G401 (cell line): ENCODE data around the gene CHN1. TPM values are rescaled to one million over a fixed set of nuclear protein-coding genes. Genes with fewer than 3 reads are reported as not detected.

Experiments
- DNase-seq: peaks from one replicate; pipeline ENCODE4 v3.0.0-alpha.2; 2015; ENCODE audit warnings: low spot score
- in situ Hi-C: cut with HindIII; loops from 2 replicates; pipeline ENCODE4 v1.10.0; 2016; ENCODE audit warnings: low sequenced_read_pairs, mixed read lengths
- total RNA-seq: library from RNA; depleted of rRNA; stranded (reverse); fragments of >200 nt; shearing (Covaris generic); gene quantifications from 2 replicates; pipeline ENCODE4 v1.2.3, GENCODE V29; 2014

CHN1 gene
- total RNA-seq, 1 experiment from 2014 or later, result 0.34 TPM

DNA sequence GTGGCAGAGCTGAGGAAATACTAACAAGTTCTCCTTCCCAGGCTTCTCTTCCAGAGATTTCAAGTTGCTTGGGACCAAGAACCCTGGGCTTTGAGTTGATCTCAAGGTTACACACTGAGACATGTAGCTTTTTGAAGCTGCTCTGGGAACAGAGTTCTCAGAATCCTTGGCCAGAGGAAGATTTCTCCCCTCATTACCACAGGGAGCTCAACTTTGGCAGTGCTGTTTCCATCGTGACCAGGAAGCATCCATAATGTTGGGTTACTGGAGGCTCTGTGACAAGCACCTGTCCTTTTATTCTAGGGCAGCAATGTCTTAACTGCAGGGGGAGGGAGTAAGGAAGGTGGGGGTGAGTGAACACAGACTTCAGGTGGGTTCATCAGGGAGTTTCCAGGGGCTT lies 199.4 kb downstream of the CHN1 start:
- no peak for DNase-seq
- in situ Hi-C loops, result no loop called here

DNA sequence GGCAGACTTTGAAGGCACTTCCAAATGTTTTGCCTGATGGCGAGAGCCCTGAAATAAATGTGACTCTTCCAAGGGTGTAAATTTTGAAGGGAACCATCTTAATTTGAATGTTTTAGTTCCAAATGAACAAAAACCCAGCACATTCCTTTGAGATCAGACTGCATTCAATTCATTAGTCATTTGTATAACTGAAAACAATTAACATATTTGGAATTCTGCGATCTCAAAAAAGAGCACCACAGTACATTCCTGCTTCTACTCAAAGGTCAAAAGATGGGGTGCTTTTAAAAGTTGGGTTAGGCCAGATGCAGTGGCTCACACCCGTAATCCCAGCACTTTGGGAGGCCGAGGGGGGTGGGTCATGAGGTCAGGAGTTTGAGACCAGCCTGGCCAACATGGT lies 202.7 kb downstream of the CHN1 start:
- in situ Hi-C loops, result no loop called here
- DNase-seq, result no peak

DNA sequence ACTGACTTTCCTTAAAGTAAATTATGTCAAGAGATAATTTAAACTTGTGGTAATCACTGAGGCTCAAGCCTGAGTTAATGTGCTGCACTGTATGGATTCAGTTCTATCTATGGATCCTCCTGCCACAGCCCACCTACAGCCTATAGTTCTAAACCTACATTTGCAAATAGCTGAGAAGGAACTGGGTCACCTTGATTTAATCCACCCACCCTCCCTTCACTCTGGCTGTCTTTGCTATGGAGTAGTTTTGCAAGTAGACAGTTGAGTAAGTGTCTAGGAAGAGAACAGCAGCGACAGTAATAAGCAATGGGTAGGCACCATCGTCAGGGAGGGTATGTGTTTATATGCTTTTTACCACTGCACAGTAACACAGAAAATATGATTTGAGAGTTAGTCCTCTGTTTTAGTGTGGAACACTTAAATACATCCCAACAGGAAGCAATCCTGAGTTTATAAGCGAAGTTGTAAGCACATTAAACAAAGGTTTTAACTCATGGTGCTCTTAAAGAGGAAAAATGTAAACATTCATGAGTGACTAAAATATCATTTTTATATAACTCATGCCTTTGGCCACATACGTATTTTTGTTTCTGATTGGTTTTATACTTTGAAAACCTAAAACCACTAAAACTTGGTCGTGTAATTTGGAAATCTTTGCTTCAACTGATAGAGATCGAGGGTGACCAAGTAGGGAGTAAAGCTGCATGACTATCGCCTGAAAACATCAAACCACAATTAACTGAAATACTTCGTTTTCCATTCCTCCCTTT lies 204.6 kb downstream of the CHN1 start:
- no peak for DNase-seq
- in situ Hi-C loops, result no loop called here

DNA sequence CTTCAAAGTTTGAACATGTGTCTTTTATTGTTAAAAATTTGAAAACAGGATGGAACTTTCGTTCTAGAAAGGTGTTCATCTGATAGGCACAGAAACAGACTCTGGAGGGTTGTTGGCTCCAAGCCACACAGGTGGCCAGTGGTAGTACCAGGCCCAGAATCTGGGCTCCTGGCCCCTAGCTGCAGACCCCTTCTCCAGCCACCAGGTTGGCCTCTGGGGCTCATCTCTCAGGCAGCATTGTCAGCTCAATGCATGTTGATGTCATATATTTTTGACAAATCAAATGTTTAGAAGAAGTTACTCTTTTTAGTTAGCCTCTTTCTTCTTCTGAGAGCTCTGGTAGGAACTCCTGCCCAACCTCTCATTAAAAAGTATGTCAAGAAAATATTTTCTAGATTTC lies 206.4 kb downstream of the CHN1 start:
- DNase-seq, result no peak
- in situ Hi-C loops, result no loop called here

DNA sequence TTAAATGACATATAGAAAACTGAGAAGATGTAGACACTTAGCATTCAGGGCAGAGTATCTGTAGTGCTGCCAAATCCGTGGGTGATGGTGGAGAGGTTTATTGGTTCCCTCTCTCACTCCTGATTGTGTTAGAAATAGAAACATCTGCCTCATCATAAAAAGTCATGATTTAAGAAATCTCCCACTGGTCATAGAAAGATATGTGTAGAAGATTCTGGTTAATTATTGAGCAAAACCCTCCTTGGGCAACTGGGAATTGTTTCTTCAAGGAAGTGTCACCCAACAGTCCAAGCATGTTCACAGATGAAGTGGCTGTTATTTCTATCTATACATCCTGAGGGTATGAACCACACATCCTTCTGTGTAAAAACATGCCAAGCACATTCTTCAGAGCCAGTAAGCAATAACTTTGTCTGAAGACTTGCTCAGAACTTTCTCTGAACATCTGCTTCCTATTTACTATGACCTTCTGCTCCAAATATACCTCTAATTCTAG lies 207.4 kb downstream of the CHN1 start:
- in situ Hi-C loops, result no loop called here
- no peak for DNase-seq

DNA sequence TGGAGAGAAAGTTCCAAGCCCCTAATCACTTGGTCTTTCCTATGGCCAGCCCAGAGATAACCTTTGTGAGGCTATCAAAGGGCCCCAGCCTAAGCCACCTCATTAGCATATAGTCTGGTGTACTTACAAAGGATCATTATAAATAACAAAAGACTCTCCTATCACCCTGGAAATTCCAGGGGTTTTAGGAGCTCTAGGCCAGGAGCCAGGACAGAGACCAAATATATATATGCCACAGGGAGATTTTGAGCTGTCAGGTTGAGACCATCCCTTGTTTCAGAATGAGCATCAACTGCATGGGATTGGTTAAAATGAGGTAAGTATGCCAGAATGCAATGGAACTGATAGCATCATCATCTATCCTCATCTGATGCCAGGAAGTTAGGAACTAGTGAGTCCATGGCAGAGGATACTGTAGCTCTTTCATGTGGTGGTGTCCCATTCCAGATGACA lies 208.8 kb downstream of the CHN1 start:
- DNase-seq, result no peak
- in situ Hi-C loops, result no loop called here

DNA sequence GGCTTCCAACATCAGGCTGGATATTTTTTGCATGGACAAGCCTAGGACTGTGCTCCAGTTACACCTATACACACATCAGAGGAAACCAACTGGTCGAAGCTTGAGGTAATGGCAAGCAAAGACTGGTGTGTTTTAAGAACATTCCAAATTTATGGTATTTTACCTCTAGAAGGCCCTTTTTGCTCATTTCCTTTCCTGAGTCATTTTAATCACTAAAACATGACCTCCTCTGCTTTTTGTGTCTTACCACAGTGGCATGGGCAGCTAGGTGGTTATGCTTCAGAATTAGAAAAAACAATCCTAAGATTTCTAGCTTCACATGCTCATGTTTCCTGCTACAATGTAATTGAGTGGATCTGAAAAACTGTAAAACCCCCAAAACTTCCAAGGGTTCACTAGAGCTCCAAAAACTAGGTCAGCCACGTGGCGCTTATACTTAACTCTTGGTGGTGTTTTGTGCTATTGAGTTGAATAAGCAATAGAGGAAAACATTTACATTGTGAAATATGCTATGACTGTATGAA lies 210.3 kb downstream of the CHN1 start:
- in situ Hi-C loops, result no loop called here
- DNase-seq, result no peak

DNA sequence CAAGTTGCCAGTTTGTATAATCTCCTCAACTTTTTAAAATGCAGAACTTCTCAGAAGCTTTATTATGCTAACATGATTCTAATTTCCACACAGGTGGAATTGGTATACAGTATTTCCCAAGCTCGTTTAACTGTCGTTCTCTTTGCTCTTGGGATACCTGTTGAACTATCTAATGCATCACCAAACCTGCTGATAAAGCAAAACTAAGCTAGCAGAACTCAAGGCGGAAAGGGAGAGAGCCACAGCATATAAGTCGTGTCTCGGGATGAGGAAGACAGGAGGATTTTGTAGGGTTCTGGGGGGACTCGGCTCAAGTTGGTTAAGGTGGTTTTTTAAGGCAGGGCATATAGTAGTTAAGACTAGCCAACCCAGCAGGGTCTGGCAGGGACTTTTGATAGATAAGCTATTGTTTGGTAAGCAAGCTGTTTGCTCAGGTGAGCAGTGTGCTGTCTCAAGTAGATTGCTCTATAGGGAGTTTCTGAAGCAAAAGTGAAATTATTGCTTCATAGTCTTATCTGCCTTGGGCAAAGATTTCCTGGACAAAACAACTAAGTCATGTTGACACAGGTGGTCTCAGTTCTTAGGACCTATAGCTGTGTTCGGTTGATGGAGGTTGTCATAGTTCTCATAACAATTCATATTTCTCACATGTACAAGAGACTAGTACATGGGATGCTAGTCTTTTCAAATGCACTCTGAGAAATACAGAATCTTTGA lies 212.7 kb downstream of the CHN1 start:
- in situ Hi-C loops, result no loop called here
- DNase-seq, result no peak

DNA sequence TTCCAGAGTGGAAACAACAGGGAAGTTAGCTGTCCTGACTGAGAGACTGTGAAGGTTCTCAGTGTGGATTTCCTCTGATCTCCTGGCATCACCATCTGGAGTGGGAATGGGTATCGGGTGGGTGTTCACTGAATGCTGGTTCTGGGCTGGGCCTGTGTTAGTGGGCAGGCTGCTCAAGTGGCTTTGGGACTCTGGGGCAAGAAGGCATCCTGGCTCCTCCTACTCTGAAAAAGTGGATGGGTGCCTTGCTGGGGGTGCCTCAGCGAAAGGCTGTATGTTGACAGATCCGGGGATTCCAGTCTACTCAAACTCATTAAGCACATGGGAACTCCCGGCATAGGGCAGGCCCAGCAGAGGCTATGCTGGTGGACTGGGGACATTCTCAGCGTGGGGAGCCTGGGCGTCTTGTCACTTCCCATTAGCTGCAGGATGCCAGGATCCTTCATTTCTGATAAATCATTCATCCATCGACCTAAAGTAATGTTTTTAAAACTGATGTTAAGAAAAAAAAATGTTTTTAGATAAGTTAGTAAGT lies 213.4 kb downstream of the CHN1 start:
- in situ Hi-C loops, result no loop called here
- no peak for DNase-seq

DNA sequence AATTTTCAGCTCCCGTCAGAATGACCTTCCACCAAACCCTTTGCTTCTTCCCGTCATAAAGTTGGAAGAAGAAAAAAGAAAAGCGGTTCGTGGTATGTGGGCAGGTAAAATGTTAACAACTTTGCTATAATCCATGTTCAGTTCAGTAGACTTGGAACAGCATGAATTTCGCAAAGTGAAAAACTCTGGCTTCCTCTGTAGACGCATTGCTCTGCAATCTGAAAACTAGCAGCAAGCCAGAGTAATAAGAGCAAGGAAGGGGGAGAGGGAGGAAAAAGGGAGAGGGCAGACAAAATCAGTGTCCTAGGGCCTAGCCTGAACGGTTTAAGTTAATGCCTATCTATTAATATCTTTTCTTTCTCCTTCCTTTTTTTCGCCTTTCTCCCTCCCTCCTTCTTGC lies 214.2 kb downstream of the CHN1 start:
- in situ Hi-C loops, result no loop called here
- no peak for DNase-seq

DNA sequence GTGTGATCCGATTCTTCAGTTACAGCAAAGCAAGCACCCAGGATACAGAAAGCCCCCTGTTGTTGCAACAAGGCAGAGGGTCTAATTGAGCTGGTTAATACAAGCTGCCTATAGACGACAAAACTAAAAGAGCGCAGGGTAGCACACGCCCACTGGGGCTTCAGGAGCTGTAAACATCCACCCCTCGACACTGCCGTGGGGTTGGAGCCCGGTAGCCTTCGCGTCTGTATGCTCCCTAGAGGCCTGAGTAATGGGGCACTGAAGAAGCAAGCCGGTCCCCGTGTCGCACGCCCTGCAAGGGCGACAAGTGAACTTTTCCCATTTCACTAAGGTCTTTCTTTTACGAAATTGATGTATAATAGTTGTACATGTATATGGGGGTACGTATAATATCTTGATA lies 216.2 kb downstream of the CHN1 start:
- in situ Hi-C loops, result no loop called here
- no peak for DNase-seq

DNA sequence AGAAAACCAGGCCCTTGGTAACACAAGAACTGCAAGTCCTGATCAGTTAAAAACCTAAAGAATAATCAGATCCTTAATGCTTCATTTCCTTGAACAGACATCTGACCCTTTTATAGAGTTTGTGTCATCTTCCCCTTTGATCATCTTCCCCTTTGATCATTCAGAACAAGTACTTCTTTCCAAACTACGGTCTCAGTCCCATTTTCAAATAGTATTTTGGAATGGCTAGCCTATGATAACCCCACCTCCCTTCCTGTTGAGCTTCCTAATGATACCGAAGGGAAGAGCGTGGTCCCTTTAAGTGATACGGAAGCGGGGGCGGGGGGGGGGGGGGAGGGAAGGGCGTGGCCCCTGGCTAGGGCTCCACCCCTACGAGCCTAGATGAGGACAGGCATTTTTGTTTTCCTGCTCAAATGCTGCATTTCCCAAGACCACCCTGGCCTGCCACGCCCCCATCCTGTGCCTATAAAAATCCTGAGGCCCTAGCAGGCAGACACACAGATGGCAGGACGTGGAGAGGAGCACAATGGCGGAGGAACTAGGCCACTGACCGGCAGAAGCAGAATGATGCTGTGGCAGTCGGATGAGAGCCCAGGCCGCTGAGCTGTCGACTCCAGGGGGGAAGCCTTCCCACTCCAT lies 216.8 kb downstream of the CHN1 start:
- in situ Hi-C loops, result no loop called here
- DNase-seq, result peak; percentile 61

DNA sequence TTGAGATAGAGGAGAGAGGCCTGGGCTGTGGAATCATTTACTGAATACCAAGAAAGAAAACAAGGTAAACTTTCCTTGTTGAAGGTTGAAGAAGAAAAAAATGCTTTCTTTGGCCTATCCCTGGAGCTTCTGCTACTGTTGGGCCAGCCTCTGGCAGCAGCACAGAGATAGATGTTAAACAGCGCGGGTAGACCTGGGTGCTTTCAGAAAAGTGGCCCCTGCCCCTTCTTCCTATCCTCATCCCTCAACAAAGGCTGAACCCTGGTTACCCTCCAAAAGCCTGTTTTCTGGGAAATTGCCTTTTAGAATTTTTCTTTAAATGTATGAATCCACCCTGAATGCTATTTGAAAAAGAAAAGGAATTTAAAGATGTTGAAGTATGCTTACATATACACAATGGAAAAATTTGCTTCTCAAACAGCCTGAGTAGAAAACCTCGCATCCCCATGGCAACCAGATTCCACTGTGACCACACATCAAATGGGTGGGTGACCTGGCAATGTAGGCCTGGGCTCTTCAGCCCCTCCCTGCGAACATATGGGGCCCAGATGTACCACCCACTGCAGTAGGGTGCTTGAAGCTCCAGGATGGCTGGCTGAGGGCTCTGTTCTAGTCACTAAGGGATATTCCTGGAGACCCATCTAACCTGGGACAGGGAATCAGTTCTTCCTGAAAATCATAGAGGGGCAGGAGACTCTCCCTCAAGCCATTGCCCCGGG lies 217.5 kb downstream of the CHN1 start:
- in situ Hi-C loops, result no loop called here
- DNase-seq, result no peak

DNA sequence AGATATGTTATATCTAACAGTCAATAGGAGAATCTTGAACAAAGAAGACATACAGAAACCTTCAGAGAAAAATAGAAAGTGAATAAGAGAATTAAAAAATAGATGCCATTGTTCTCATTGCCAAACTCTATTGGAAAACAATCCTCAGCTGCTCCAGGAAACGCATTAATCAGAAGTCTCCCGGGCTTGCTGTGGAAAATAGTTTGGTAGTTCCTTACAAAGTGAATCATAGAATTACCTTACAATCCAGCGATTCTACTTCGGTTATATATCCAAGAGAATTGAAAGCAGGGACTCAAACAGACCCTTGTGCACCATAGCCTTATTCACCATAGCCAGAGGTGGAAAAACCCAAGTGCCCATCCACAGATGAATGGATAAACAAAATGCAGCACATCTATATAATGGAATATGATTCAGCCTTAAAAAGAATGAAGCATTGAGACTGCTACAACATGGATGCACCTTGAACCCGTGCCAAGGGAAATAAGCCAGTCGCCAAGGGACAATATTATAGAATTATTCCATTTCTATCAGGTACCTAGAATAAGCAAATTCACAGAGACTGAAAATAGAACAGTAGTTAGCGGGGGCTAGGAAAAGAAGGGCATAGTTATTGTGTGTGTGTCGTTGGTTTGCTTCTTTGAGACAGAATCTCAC lies 219.0 kb downstream of the CHN1 start:
- in situ Hi-C loops, result no loop called here

DNA sequence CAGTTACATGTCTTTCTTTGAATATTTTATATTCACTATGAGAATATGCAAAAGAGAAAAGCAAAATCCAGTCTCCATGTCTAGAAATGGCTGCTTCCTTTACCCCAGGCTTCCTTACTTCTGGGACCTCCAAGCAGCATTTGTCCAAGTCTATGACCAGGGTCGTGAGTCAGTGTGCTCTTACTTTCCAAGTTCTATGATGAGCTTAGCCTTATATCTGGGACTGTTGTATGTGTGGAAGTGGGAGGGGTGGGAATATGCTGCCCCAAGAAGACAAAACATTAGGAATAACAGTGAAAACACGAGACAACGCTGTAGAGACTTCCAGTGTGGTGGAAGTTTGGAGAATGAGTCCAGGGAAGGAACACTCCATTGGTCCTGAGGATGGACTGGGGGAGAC lies 219.7 kb downstream of the CHN1 start:
- no peak for DNase-seq
- in situ Hi-C loops, result no loop called here

More for the DNA sequence above, 219.0 kb downstream of the CHN1 start:
- no peak for DNase-seq

DNA sequence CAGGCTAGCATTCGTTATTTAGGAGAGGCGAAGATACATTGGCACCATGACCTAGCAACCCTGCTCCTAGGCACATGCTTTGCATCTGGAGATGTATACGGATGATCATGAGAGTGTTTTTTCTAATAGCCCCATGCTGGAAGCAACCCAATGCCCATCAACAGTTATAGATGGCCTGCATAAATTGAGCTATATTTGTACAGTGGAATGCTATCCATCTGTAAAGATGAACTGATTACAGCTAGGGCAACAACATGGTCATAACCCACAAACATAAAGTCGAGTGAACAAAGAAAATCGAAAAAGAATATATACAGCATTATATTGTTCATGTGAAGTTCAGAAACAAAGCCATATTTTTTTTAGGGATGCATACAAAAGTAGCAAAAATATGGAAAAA lies 220.3 kb downstream of the CHN1 start:
- in situ Hi-C loops, result no loop called here
- no peak for DNase-seq

DNA sequence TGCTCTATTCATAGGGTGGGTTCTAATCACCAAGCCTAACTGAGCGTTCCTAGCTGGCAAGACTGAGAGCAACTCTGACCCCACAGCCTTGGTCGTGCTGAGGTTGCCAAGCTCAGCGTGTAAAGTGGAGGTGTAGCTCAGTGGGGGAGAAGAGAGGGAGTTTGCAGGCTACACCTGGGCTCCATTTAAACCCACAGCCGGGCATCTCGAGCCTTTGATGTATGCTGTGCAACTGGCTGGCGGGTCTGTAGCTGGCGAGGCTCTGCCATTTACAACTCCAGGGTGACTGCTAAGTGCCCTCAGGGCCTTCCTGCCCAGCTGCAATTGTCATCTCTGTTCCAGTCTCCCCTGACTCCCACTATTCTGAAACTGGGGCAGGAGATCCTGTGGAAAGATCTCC lies 220.9 kb downstream of the CHN1 start:
- no peak for DNase-seq
- in situ Hi-C loops, result no loop called here

DNA sequence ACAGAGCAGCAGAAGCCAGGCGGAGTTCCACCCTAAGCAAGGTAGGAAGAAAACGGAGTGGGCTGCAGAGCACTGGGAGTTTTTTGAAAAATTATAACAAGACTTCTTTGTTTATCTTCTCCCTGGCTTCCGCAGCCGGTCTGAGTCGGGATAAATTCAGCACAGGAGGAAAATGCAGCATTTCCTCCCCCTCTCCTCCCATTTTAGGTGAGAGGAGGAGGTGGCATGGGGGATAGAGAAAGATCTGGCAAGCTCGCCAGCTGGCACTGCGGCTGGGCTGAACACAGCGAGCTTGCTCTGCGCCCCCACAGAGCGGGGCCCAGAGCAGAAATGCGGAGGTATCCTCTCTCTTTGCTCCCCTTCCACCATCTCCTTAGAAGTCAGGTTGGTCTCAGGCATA lies 223.2 kb downstream of the CHN1 start:
- DNase-seq, result peak; percentile 16
- in situ Hi-C loops, result no loop called here

DNA sequence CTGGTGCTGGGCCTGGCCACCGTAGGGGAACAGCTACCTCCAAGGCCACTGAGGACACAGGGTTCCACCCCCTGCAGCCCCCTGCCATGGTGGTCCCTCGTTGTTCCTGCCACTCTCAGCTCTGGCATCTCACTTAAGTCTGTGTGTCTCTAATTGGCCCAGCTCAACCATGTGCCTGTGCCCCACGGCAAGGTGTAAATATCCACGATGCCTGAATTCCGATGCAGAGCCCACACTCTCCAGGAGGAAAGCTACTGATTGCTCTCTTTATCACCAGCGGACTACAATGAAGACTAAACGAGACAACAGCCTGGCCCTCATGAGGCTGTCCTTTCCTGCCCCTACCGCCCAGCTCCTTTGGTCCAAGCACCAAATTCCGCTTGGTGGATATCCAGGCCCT lies 223.9 kb downstream of the CHN1 start:
- DNase-seq, result no peak
- in situ Hi-C loops, result no loop called here
